Heart right ventricle (tissue), 16 donors: ENCODE data around the gene PHF1. TPM values are rescaled to one million over a fixed set of nuclear protein-coding genes. Genes with fewer than 3 reads are reported as not detected.

Experiments
- ATAC-seq, 8 donors: fragments of 200-7000 bp; cut with Tn5 transposase; one replicate each; pipeline ENCODE4 v1.9.1; 2020; ENCODE audit warnings: mild to moderate bottlenecking in 8 of 8, moderate library complexity in 8 of 8, moderate number of reproducible peaks in 1 of 8
- DNase-seq, 2 donors: peaks; one replicate each; pipeline ENCODE4 v3.0.0-alpha.2; 2020
- H3K27ac ChIP-seq, 10 donors: fragments of 200-600 bp; sonication (generic) in 2 of 10; one replicate each; pipeline versions ENCODE4 v1.5.0 to v1.8.0; 2020 to 2022; ENCODE audit warnings: mild to moderate bottlenecking in 3 of 10
- H3K27me3 ChIP-seq, 7 donors: fragments of 200-600 bp; one replicate each; pipeline ENCODE4 v1.8.0; 2021 to 2022; ENCODE audit warnings: mild to moderate bottlenecking in 2 of 7
- H3K36me3 ChIP-seq, 9 donors: fragments of 200-600 bp; sonication (generic) in 1 of 9; one replicate each; pipeline versions ENCODE4 v1.5.0 to v1.8.0; 2020 to 2022; ENCODE audit warnings: mild to moderate bottlenecking in 2 of 9
- H3K4me1 ChIP-seq, 9 donors: fragments of 200-600 bp; sonication (generic) in 1 of 9; one replicate each; pipeline versions ENCODE4 v1.5.0 to v1.8.0; 2020 to 2022; ENCODE audit warnings: mild to moderate bottlenecking in 4 of 9
- H3K4me3 ChIP-seq, 10 donors: fragments of 200-600 bp; sonication (generic) in 2 of 10; one replicate each; pipeline versions ENCODE4 v1.5.0 to v1.8.0; 2020 to 2022; ENCODE audit warnings: mild to moderate bottlenecking in 7 of 10, moderate library complexity in 2 of 10
- H3K9me3 ChIP-seq, 11 donors: fragments of 200-600 bp in 10 of 11; sonication (generic) in 2 of 11; one replicate each; pipeline versions ENCODE4 v1.5.0 to v1.8.0; 2013 to 2022; ENCODE audit warnings: mild to moderate bottlenecking in 2 of 11, control low read depth in 1 of 11, moderate library complexity in 1 of 11
- WGBS, 2 donors: extraction: QIAGEN DNeasy Blood & Tissue Kit; methylation state at CpG; one replicate each; pipeline ENCODE4 v1.1.7; 2013; ENCODE audit warnings: inconsistent platforms in 1 of 2; 5-methylcytosine and 5-hydroxymethylcytosine counted together
- intact Hi-C, 10 donors: fragments of 100-400 bp; cut with DNase I; formaldehyde crosslinking; loops; one replicate each; pipeline versions ENCODE4 v1.11.1 to v1.14.2; 2022
- polyA plus RNA-seq, 2 donors: library from polyadenylated mRNA; stranded (reverse); fragments of 200-250 nt; gene quantifications; one replicate each; pipeline ENCODE4 v1.2.3, GENCODE V29; 2013
- total RNA-seq, 10 donors: library from RNA; stranded (reverse); fragmentation: NEBNext Ultra II Directional in 3 of 10; extraction: Animal tissue kit (Norgen Biotek cat#: 25700) in 3 of 10; gene quantifications; one replicate each; pipeline versions ENCODE4 v1.2.1 to v1.2.4, GENCODE V29; 2021 to 2023
- TF ChIP-seq, protein P1 (sequence below), 9 donors: fragments of 200-600 bp; sonication (generic) in 2 of 9; IDR thresholded peaks; one replicate each; pipeline versions ENCODE4 v1.5.0 to v1.8.0; 2021 to 2022; ENCODE audit warnings: antibody characterized with exemption in 9 of 9, mild to moderate bottlenecking in 5 of 9, moderate library complexity in 1 of 9
- donor health status: Arrhythmogenic right ventricular cardiomyopathy.
- donor health status: ischemic (EF 13 %, LVEDD 7.1; RV severe dilation, severe dysfunction).
- donor health status: healthy with polysubstance abuse.
- donor health status: DM: no; HTN: yes; CAD: no.
- donor health status: DM: no; HTN: no; CAD: no.
- donor health status: ischemic (EF 25% LVEDD 6.9; RV normal size, moderate dysfunction).
- donor health status: ischemic (EF 25% LVEDD 5.7; RV mildly dilated, moderate dysfunction).
- donor health status: healthy.
- donor health status: DM: yes; HTN: yes; CAD: no.
- donor health status: Ischemic cardiomyopathy.
- donor health status: ischemic (EF 35%, LVEDD 5.7; RV mildly dilated, moderate dysfunction).
- donor health status: nonischemic (EF 11% LVEDD 7.7; RV severe dilation, severe dysfunction).
- donor health status: DM: yes; HTN: yes; CAD: no.
- donor health status: PGD.
- donor health status: ischemic (EF 29% LVEDD 5.4; RV normal size, mild dysfunction).
- donor health status: nonischemic (EF 23%, LVEDD 6.1; RV moderate dilation, normal function).

PHF1 gene
- total and polyA plus RNA-seq, 12 donors = 36.2 to 125 (median 51.0) TPM

DNA sequence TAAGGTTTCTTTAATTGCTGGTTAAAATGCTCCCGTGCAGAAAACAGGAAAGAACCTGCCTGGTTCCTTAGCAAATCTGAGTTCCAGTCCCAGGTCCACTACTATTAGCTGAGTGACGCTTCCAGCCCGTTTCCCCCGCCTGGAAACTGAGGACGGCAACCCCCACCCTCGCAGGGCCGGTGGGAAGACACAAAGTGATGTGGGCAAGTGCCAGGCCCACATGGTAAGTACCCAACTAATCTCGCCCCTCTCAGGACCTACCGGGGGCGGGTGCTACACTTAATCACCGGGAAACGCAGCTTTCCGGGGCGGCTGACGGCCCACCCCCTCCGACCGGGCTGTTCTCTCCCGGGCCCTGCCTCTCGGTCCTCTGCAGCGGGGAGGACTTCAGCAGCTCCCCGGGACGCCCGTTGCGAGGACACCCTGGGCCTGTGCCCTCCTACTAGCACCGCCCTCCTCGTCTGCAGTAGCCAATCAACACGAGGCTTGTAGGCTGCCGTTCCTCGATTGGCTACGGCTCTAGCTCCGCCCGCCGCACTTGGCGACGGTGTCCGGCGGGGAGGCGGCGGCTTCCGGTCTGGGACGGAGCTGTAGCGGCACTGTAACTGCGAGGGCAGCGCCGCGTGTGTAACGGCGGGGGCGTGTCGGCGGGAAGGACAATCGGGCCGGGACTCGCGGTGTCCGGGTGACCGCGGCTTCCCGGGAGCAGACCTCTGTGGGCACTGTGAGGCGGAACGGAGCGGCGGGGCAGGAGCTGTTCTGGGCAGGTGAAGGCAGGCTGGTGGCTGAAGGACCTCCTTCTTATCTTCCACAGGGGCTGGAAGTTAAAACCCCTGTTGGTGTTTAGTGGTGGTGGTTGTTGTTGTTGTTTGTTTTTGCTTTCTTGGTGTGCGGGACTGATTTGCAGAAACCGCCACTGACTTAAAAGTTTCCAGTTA is 43.5 kb downstream of the PHF1 start, which contains the start of gene ZBTB9:
ZBTB9 (plus strand) TSS at position 568 of the 938 bp plus-strand sequence. CDS start 525 bp downstream, outside the sequence.
- DNase-seq = peak; percentile 95 to 96

DNA sequence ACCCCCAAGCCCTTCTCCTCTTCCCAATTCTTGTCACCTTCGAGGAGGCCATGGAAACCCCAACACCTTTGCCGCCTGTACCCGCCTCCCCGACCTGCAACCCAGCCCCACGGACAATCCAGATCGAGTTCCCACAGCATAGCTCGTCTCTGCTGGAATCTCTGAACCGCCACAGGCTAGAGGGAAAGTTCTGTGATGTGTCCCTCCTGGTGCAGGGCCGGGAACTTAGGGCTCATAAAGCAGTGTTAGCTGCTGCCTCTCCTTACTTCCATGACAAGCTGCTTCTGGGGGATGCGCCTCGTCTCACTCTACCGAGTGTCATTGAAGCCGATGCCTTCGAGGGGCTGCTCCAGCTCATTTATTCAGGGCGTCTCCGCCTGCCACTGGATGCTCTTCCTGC is 44.2 kb downstream of the PHF1 start:
- TF ChIP-seq, protein P1, sequence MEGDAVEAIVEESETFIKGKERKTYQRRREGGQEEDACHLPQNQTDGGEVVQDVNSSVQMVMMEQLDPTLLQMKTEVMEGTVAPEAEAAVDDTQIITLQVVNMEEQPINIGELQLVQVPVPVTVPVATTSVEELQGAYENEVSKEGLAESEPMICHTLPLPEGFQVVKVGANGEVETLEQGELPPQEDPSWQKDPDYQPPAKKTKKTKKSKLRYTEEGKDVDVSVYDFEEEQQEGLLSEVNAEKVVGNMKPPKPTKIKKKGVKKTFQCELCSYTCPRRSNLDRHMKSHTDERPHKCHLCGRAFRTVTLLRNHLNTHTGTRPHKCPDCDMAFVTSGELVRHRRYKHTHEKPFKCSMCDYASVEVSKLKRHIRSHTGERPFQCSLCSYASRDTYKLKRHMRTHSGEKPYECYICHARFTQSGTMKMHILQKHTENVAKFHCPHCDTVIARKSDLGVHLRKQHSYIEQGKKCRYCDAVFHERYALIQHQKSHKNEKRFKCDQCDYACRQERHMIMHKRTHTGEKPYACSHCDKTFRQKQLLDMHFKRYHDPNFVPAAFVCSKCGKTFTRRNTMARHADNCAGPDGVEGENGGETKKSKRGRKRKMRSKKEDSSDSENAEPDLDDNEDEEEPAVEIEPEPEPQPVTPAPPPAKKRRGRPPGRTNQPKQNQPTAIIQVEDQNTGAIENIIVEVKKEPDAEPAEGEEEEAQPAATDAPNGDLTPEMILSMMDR (IDR thresholded peaks at IDR 0.05) = no peak
- WGBS, 2 donors = 44 to 48% methylated on average over 16 of the region's 16 CpGs
- Histone ChIP-seq H3K4me3 (peak overlapping the region; percentile 61 to 97 (median 81)), H3K9me3 (no peaks in the 10 kb centered on the region), H3K27ac (peak overlapping the region in 7 of 10 donors; percentile 72 to 90 (median 88)), H3K4me1 (peaks cover 4 to 34% (median 17%) of the 10 kb centered on the region in 9 donors), H3K36me3 (peaks cover 0 to 22% (median 0%) of the 10 kb centered on the region in 9 donors), H3K27me3 (no peaks in the 10 kb centered on the region)
- ATAC-seq = no peak
- no peak for DNase-seq
- intact Hi-C loops = loop anchor here in 8 of 10 donors (2.0 to 10.0 kb wide), 3 partner anchors 64 to 120 kb away; partner anchors contain the start of gene KIFC1 (in 1 of the 8)

More for the DNA sequence above, 43.5 kb downstream of the PHF1 start, which contains the start of gene ZBTB9:
- peak within 1 kb of the TSS; percentile 61 to 97 (median 81) for H3K4me3 ChIP-seq
- peaks cover 4 to 42% (median 17%) of the 10 kb centered on the region in 9 donors for H3K4me1 ChIP-seq
- TF ChIP-seq, protein P1 (IDR thresholded peaks at IDR 0.05) = no peak
- intact Hi-C loops = loop anchor here in 8 of 10 donors (2.0 to 10.0 kb wide), 3 partner anchors 63 to 121 kb away; partner anchors contain the start of gene KIFC1 (in 1 of the 8)
- 0% methylated on average over 65 of the region's 65 CpGs for WGBS, 2 donors
- peak; percentile 99 to 100 (median 99) for ATAC-seq
- no peaks in the 10 kb centered on the region for H3K27me3 ChIP-seq
- H3K36me3 ChIP-seq = peaks cover 0 to 27% (median 0%) of the 10 kb centered on the region in 9 donors
- H3K9me3 ChIP-seq = no peaks in the 10 kb centered on the region
- H3K27ac ChIP-seq = peak within 1 kb of the TSS in 9 of 10 donors; percentile 72 to 90 (median 87)

DNA sequence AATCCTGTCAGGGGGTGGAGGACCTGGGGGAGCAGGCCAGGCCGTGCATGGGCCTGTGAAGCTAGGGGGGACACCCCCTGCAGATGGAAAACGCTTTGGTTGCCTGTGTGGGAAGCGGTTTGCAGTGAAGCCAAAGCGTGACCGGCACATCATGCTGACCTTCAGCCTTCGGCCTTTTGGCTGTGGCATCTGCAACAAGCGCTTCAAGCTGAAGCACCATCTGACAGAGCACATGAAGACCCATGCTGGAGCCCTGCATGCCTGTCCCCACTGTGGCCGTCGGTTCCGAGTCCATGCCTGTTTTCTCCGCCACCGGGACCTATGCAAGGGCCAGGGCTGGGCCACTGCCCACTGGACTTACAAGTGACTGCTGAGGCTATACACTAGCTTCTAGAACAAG is 45.3 kb downstream of the PHF1 start:
- ATAC-seq (no peak), DNase-seq (no peak)
- H3K4me3 ChIP-seq = no peak overlapping the region
- peaks cover 0 to 22% (median 0%) of the 10 kb centered on the region in 9 donors for H3K36me3 ChIP-seq
- TF ChIP-seq, protein P1 (IDR thresholded peaks at IDR 0.05) = no peak
- H3K9me3 ChIP-seq = no peaks in the 10 kb centered on the region
- 96 to 97% methylated on average over 12 of the region's 12 CpGs for WGBS, 2 donors
- intact Hi-C loops = loop anchor here in 8 of 10 donors (10.0 kb wide), 2 partner anchors 109 to 119 kb away; no protein-coding TSS in a partner anchor
- H3K27ac ChIP-seq = no peak overlapping the region
- H3K4me1 ChIP-seq = peaks cover 4 to 26% (median 17%) of the 10 kb centered on the region in 9 donors
- no peaks in the 10 kb centered on the region for H3K27me3 ChIP-seq

DNA sequence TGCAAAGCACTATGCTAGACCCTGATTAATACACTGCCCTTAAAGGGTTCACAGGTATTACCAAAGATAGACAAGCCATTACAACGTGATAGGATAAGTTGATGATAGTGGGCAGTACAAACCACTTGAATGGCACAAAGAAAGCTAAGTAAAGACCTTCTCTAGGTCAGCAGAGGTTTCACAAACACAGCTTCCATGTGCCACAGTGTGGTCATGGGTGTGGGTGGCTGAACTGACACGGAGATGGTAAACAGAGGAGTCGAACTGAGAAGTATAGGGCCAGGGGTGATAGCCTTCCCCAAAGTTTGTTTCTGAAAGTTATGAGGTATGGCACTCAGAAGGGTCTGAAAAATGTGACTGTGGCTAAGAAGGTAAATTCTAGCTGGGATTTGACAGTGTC is 47.9 kb downstream of the PHF1 start:
- intact Hi-C loops = loop anchor here in 8 of 10 donors (10.0 kb wide), 2 partner anchors 106 to 116 kb away; no protein-coding TSS in a partner anchor
- DNase-seq = no peak
- no peak for ATAC-seq
- peaks cover 4 to 14% (median 10%) of the 10 kb centered on the region in 9 donors for H3K4me1 ChIP-seq
- H3K36me3 ChIP-seq = peaks cover 0 to 22% (median 0%) of the 10 kb centered on the region in 9 donors
- H3K4me3 ChIP-seq = no peak overlapping the region
- TF ChIP-seq, protein P1 (IDR thresholded peaks at IDR 0.05) = no peak
- no peaks in the 10 kb centered on the region for H3K9me3 ChIP-seq
- H3K27me3 ChIP-seq = no peaks in the 10 kb centered on the region
- H3K27ac ChIP-seq = no peak overlapping the region
- 63 to 68% methylated on average over 3 of the region's 3 CpGs for WGBS, 2 donors
